HEK293T (cell line): ENCODE data around the gene MED31.

Source experiments
- CTCF ChIA-PET: fragments of 350-600 bp; formaldehyde crosslinking; extraction: SDS; loops from one replicate; lab custom pipeline; 2021; ENCODE audit warnings: antibody characterized with exemption, inconsistent platforms; lab: Yijun Ruan, JAX
- POLR2A ChIA-PET: fragments of 350-600 bp; formaldehyde crosslinking; extraction: SDS; loops from one replicate; lab custom pipeline; 2020; ENCODE audit warnings: antibody characterized with exemption, inconsistent platforms; lab: Yijun Ruan, JAX
- DNase-seq: peaks from one replicate; pipeline ENCODE4 v3.0.0; 2012; ENCODE audit warnings: mixed read lengths; ENCODE audit errors: extremely low spot score
- ARNT ChIP-seq: fragments of 450-650 bp; IDR thresholded peaks from 2 replicates; pipeline ENCODE4 v1.6.1; 2017; ENCODE audit warnings: mild to moderate bottlenecking
- BHLHE40 ChIP-seq: fragments of 450-650 bp; IDR thresholded peaks from 2 replicates; pipeline ENCODE4 v1.6.1; 2016; ENCODE audit warnings: mild to moderate bottlenecking, moderate library complexity, borderline replicate concordance
- CTBP1 ChIP-seq: fragments of 450-650 bp; IDR thresholded peaks from 2 replicates; pipeline ENCODE4 v1.6.1; 2016; ENCODE audit warnings: borderline replicate concordance
- ELF4 ChIP-seq: fragments of 450-650 bp; IDR thresholded peaks from 2 replicates; pipeline ENCODE4 v1.6.1; 2017; ENCODE audit warnings: antibody characterized with exemption
- FOXA1 ChIP-seq: fragments of 450-650 bp; IDR thresholded peaks from 2 replicates; pipeline ENCODE4 v1.6.1; 2016; ENCODE audit warnings: mild to moderate bottlenecking
- FOXK2 ChIP-seq: fragments of 450-650 bp; IDR thresholded peaks from 2 replicates; pipeline ENCODE4 v1.6.1; 2016; ENCODE audit warnings: mild to moderate bottlenecking
- FOXM1 ChIP-seq: fragments of 450-650 bp; IDR thresholded peaks from 2 replicates; pipeline ENCODE4 v1.6.1; 2017; ENCODE audit warnings: mild to moderate bottlenecking, borderline replicate concordance
- HDGF ChIP-seq: fragments of 450-650 bp; IDR thresholded peaks from 2 replicates; pipeline ENCODE4 v1.6.1; 2017; ENCODE audit warnings: antibody characterized with exemption, borderline replicate concordance
- L3MBTL2 ChIP-seq: fragments of 450-650 bp; conservative IDR thresholded peaks from 2 replicates; pipeline ENCODE4 v1.6.1; 2016; ENCODE audit warnings: mild to moderate bottlenecking
- LEF1 ChIP-seq: fragments of 450-650 bp; IDR thresholded peaks from 2 replicates; pipeline ENCODE4 v1.6.1; 2017; ENCODE audit warnings: mild to moderate bottlenecking, borderline replicate concordance
- NFRKB ChIP-seq: fragments of 450-650 bp; IDR thresholded peaks from 2 replicates; pipeline ENCODE4 v1.6.1; 2016; ENCODE audit warnings: mild to moderate bottlenecking, moderate library complexity
- SP1 ChIP-seq: fragments of 450-650 bp; IDR thresholded peaks from 2 replicates; pipeline ENCODE4 v1.6.1; 2017
- SUZ12 ChIP-seq: fragments of 450-650 bp; IDR thresholded peaks from 2 replicates; pipeline ENCODE4 v1.6.1; 2016; ENCODE audit warnings: mild to moderate bottlenecking
- TARDBP ChIP-seq: fragments of 450-650 bp; IDR thresholded peaks from 2 replicates; pipeline ENCODE4 v1.6.1; 2016
- ZNF384 ChIP-seq: fragments of 450-650 bp; IDR thresholded peaks from 2 replicates; pipeline ENCODE4 v1.6.1; 2016
- TF ChIP-seq, protein P1 (sequence below): fragments of 450-650 bp; IDR thresholded peaks from 2 replicates; pipeline ENCODE4 v1.6.1; 2016

Gene MED31

GRCh38 chr17:6682339-6682738, 30.9 kb upstream of the MED31 start:
- CTCF ChIA-PET = no interaction called here
- POLR2A ChIA-PET = no interaction called here

DNA sequence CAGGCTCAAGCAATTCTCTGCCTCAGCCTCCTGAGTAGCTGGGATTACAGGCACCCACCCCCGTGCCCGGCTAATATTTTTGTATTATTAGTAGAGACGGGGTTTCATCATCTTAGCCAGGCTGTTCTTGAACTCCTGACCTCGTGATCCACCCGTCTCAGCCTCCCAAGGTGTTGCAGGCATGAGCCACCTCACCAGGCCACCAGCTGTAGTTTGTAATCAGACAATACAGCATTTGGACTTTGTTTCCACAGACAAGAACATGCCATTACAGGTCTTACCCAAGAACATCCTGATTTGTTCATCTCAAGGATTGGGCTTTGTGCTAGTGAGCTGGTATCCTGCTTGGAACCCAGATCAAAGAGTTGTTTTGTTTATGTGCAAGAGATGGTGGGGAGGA, 30.3 kb upstream of the MED31 start:
- DNase-seq = no peak
- no peak for TF ChIP-seq BHLHE40
- no peak for TF ChIP-seq L3MBTL2
- no peak for TF ChIP-seq SUZ12
- TF ChIP-seq CTBP1 = no peak
- no peak for TF ChIP-seq NFRKB
- TF ChIP-seq HDGF = no peak
- TF ChIP-seq SP1 = no peak
- ChIA-PET POLR2A (no interaction called here), CTCF (no interaction called here)

More at GRCh38 chr17:6682339-6682738, 30.9 kb upstream of the MED31 start:
- no peak for TF ChIP-seq SP1
- TF ChIP-seq ZNF384 = no peak
- TF ChIP-seq NFRKB = no peak
- no peak for TF ChIP-seq TARDBP
- TF ChIP-seq ELF4 = no peak
- DNase-seq = no peak

DNA sequence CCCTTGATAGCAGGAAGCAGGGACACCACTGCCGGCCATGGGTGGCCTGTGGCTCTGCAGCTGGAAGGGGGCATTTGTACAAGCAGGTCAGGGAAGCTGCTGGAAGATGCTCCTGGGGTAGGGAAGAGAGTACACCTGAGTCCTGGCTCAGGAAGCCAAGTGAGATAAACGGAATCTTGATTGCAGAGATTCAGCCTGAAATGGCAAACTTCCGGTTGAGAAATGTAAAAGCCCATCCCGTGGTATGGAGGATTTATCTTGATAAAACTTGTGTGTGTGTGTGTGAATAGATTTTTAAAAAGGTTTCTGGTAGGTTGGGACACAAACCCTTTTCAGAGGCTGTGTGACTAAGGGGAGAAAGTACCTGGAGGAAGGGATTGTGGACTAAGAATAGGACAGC, 29.8 kb upstream of the MED31 start:
- CTCF ChIA-PET = no interaction called here
- DNase-seq = no peak
- TF ChIP-seq FOXA1 = no peak
- no peak for TF ChIP-seq ELF4
- TF ChIP-seq NFRKB = no peak
- no peak for TF ChIP-seq BHLHE40
- TF ChIP-seq ZNF384 = no peak
- TF ChIP-seq, protein P1, sequence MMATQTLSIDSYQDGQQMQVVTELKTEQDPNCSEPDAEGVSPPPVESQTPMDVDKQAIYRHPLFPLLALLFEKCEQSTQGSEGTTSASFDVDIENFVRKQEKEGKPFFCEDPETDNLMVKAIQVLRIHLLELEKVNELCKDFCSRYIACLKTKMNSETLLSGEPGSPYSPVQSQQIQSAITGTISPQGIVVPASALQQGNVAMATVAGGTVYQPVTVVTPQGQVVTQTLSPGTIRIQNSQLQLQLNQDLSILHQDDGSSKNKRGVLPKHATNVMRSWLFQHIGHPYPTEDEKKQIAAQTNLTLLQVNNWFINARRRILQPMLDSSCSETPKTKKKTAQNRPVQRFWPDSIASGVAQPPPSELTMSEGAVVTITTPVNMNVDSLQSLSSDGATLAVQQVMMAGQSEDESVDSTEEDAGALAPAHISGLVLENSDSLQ = no peak
- no peak for TF ChIP-seq SUZ12
- no peak for TF ChIP-seq TARDBP
- no peak for TF ChIP-seq FOXK2
- no peak for TF ChIP-seq ARNT
- no peak for TF ChIP-seq L3MBTL2
- no peak for TF ChIP-seq SP1
- POLR2A ChIA-PET = no interaction called here

DNA sequence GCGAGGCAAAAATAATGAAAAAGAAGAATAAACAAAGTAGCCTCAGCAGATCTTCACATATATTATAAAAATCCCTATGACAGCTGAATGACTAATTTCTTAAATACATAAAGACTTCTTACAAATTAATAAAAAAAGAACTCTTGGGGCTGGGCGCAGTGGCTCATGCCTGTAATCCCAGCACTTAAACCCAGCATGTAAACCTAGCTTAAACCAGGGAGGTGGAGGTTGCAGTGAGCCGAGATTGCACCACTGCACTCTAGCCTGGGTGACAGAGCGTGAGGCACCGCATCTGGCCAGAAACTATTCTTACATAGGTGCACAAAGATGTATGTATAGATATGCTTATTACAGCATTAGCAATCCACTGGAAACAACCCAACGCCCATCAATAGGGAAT, 27.8 kb upstream of the MED31 start:
- TF ChIP-seq FOXK2 = no peak
- TF ChIP-seq CTBP1 = no peak
- no peak for TF ChIP-seq FOXA1
- POLR2A ChIA-PET = no interaction called here
- CTCF ChIA-PET = no interaction called here
- DNase-seq = no peak

- ChIA-PET POLR2A (no interaction called here), CTCF (interaction anchor here (0.6 to 1.4 kb wide), 2 partner anchors 233 to 1396 kb away, joined by 3 to 5 read pairs; partner anchors contain the start of gene RABEP1)
- TF ChIP-seq L3MBTL2 (no peak), TARDBP (no peak), FOXK2 (no peak), CTBP1 (no peak), ZNF384 (no peak), ELF4 (no peak), LEF1 (no peak), BHLHE40 (no peak), NFRKB (no peak), SUZ12 (no peak), HDGF (no peak), FOXM1 (no peak)
- no peak for DNase-seq
Observed at GRCh38 chr17:6677946-6678345, 26.5 kb upstream of the MED31 start.

DNA sequence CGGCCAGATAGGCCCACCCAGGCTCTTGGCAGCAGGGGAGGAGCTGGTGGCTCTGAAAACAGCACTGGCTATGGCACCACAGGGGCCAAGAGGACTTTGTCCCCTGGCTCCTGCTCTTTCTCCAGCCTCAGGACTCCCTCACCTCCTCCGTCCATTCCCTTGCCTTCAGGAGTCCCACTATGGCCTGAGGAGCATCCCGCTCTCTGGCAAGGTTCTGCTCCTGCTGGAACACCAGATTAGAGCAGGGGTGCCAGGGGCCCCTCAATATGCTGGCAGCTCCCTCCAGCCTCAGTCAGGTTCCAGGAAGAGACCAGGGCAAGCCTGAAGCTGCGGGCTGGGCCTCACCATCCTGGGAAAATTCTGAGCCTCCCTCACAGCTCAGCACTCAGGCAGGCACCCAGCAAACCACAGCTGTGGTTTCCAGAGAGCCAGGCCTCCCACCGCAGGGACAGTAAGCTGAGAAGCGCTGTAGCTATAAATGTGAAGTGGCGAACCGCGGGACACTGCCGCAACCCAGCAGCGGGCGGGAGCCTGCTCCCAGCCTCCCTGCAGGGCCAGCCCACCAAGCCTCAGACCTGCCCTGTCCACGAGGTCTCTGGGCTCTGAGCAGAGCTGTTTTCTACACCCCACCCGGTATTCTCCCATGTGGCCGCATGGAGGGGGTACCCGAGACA, 25.9 kb upstream of the MED31 start:
- TF ChIP-seq L3MBTL2 (peak; percentile 32; the same call in 1 of the 2 replicates), FOXA1 (no peak)
- ChIA-PET CTCF (interaction anchor here (0.6 to 1.4 kb wide), 3 partner anchors 166 to 1395 kb away, joined by 3 to 5 read pairs (median 3); partner anchors contain the start of gene RABEP1), POLR2A (no interaction called here)

GRCh38 chr17:6676802-6677157, 25.4 kb upstream of the MED31 start:
- POLR2A ChIA-PET = no interaction called here
- TF ChIP-seq CTBP1 (no peak), SP1 (no peak), FOXA1 (no peak), BHLHE40 (no peak), FOXM1 (no peak), SUZ12 (no peak), ARNT (no peak), ZNF384 (no peak), TARDBP (no peak), HDGF (no peak), ELF4 (no peak), NFRKB (no peak), L3MBTL2 (no peak), FOXK2 (no peak), LEF1 (no peak)
- TF ChIP-seq, protein P1 = no peak
- CTCF ChIA-PET = interaction anchor here (0.7 to 1.4 kb wide), 2 partner anchors 166 to 234 kb away, joined by 3 to 5 read pairs; no protein-coding TSS in a partner anchor
- no peak for DNase-seq

More for the DNA sequence above, 25.9 kb upstream of the MED31 start:
- peak; percentile 70 for DNase-seq
